Panc1 (cell line): ENCODE results near the gene SLC8B1. TPM values are rescaled to one million over a fixed set of nuclear protein-coding genes. Genes with fewer than 3 reads are reported as not detected.

Source experiments
- ATAC-seq: fragments of 200-7000 bp; cut with Tn5 transposase; 2 replicates; pipeline ENCODE4 v1.9.1; 2020; ENCODE audit warnings: mild to moderate bottlenecking, moderate library complexity
- BruUV-seq: library from RNA; stranded (reverse); fragments of 400-500 nt; replicated peaks from 2 replicates; lab custom pipeline; 2021; lab: Mats Ljungman, UMichigan
- CTCF ChIA-PET: fragments of 300-600 bp; sonication (Branson Sonifier 250); formaldehyde crosslinking; loops from one replicate; lab custom pipeline; 2022; ENCODE audit warnings: antibody characterized with exemption; lab: Charles Lee
- POLR2A ChIA-PET: fragments of 300-600 bp; sonication (Branson Sonifier 250); formaldehyde crosslinking; loops from one replicate; lab custom pipeline; 2022; ENCODE audit warnings: antibody characterized with exemption; lab: Charles Lee
- DNase-seq: peaks from one replicate; pipeline ENCODE4 v3.0.0-alpha.2; 2010; ENCODE audit warnings: low read depth, low spot score
- H3K27ac ChIP-seq: 2 replicates; pipeline ENCODE4 v1.5.1; 2011; ENCODE audit warnings: mild to moderate bottlenecking, low read length, inconsistent platforms
- H3K27me3 ChIP-seq: fragments of 200-500 bp; sonication (Bioruptor generic); 2 replicates; pipeline ENCODE4 v1.6.0; 2014; ENCODE audit warnings: low read length, inconsistent platforms; ENCODE audit not compliant: control insufficient read depth, insufficient read depth
- H3K36me3 ChIP-seq: fragments of 200-500 bp; sonication (Bioruptor generic); 2 replicates; pipeline ENCODE4 v1.5.1; 2014; ENCODE audit warnings: inconsistent platforms, mild to moderate bottlenecking, low read length, moderate library complexity; ENCODE audit not compliant: control insufficient read depth, insufficient read depth
- H3K4me1 ChIP-seq: 2 replicates; pipeline ENCODE4 v1.5.1; 2011; ENCODE audit warnings: inconsistent platforms, mild to moderate bottlenecking, low read length, moderate library complexity; ENCODE audit not compliant: control insufficient read depth, insufficient read depth
- H3K4me3 ChIP-seq, 2 experiments: 2 replicates each; pipeline ENCODE4 v1.5.1; 2011 to 2012; ENCODE audit warnings: low read depth in 2 of 2, low read length in 2 of 2, mild to moderate bottlenecking in 2 of 2, inconsistent platforms in 1 of 2, moderate library complexity in 1 of 2
- H3K9me3 ChIP-seq: fragments of 200-500 bp; sonication (Bioruptor generic); 2 replicates; pipeline ENCODE4 v1.5.1; 2014; ENCODE audit warnings: low read depth, mild to moderate bottlenecking, inconsistent platforms, low read length, moderate library complexity; ENCODE audit not compliant: control insufficient read depth, insufficient read depth
- CTCF ChIP-seq: fragments of 450-650 bp; IDR thresholded peaks from 2 replicates; pipeline ENCODE4 v1.5.1; 2017; ENCODE audit warnings: mild to moderate bottlenecking
- POLR2AphosphoS5 ChIP-seq: IDR thresholded peaks from 2 replicates; pipeline ENCODE4 v1.6.1; 2012; ENCODE audit warnings: mild to moderate bottlenecking, low read depth, low read length, moderate library complexity
- REST ChIP-seq, 2 experiments: IDR thresholded peaks; 2 replicates each; pipeline ENCODE4 v1.6.1; 2011 to 2012; ENCODE audit warnings: low read depth in 2 of 2, control low read depth in 1 of 2, low read length in 1 of 2, mild to moderate bottlenecking in 1 of 2, moderate library complexity in 1 of 2; ENCODE audit not compliant: insufficient read depth in 1 of 2
- SIN3A ChIP-seq: IDR thresholded peaks from 2 replicates; pipeline ENCODE4 v1.6.1; 2012; ENCODE audit warnings: low read depth, mild to moderate bottlenecking, low read length, moderate library complexity, borderline replicate concordance; ENCODE audit not compliant: insufficient read depth
- TCF7L2 ChIP-seq: IDR thresholded peaks from 2 replicates; pipeline ENCODE4 v1.6.1; 2011; ENCODE audit warnings: mild to moderate bottlenecking, low read depth, low read length, inconsistent platforms
- in situ Hi-C: cut with HindIII; loops from 2 replicates; pipeline ENCODE4 v1.10.0; 2016; ENCODE audit warnings: low sequenced_read_pairs, low pct_unique_long_range_greater_than_20kb
- intact Hi-C: fragments of 100-400 bp; cut with micrococcal nuclease; formaldehyde crosslinking; loops from one replicate; pipeline ENCODE4 v1.10.0; 2022; ENCODE audit not compliant: unreplicated experiment
- total RNA-seq: library from RNA; stranded (reverse); gene quantifications from one replicate; pipeline ENCODE4 v1.2.1, GENCODE V29; 2021; ENCODE audit not compliant: unreplicated experiment

The SLC8B1 gene
- total RNA-seq, 1 experiment from 2014 or later = 26.7 TPM

- no peak overlapping the region for H3K27ac ChIP-seq
- H3K36me3 ChIP-seq = no peaks in the 10 kb centered on the region
- in situ Hi-C loops = no loop called here
- H3K4me1 ChIP-seq = no peaks in the 10 kb centered on the region
- ChIA-PET POLR2A (no interaction called here), CTCF (no interaction called here)
- H3K4me3 ChIP-seq = no peak overlapping the region
- no peaks in the 10 kb centered on the region for H3K9me3 ChIP-seq
- no TSS peak for BruUV-seq
- H3K27me3 ChIP-seq = no peaks in the 10 kb centered on the region
- ATAC-seq (no peak), DNase-seq (no peak)
- TF ChIP-seq TCF7L2 = no peak
- no peak for TF ChIP-seq POLR2AphosphoS5
- TF ChIP-seq CTCF = no peak
- no peak for TF ChIP-seq REST (IDR thresholded peaks at IDR 0.05; ENCODE audit: insufficient read depth in 1 of 2, low read depth in 2 of 2, low read length in 1 of 2)
- no peak for TF ChIP-seq SIN3A
- intact Hi-C loops = no loop called here
Measured at GRCh38 chr12:113374823-113375428, 40.0 kb upstream of the SLC8B1 start.

- Histone ChIP-seq H3K36me3 (no peaks in the 10 kb centered on the region), H3K4me3 (no peak overlapping the region), H3K4me1 (no peaks in the 10 kb centered on the region), H3K27ac (no peak overlapping the region), H3K27me3 (no peaks in the 10 kb centered on the region), H3K9me3 (no peaks in the 10 kb centered on the region)
- ATAC-seq (no peak), DNase-seq (no peak)
- ChIA-PET POLR2A (no interaction called here), CTCF (no interaction called here)
- no TSS peak for BruUV-seq
- intact Hi-C loops (no loop called here), in situ Hi-C loops (no loop called here)
- TF ChIP-seq REST (IDR thresholded peaks at IDR 0.05; ENCODE audit: insufficient read depth in 1 of 2, low read depth in 2 of 2, low read length in 1 of 2) (no peak), POLR2AphosphoS5 (no peak), SIN3A (no peak), TCF7L2 (no peak), CTCF (no peak)
Measured at GRCh38 chr12:113373969-113374368, 39.1 kb upstream of the SLC8B1 start.
